CD8-positive, alpha-beta memory T cell (primary cell): ENCODE measurements around the gene PRUNE2. TPM values are rescaled to one million over a fixed set of nuclear protein-coding genes. Genes with fewer than 3 reads are reported as not detected.

Experiments used
- CTCF ChIA-PET: fragments of 350-600 bp; sonication (Branson Sonifier 250); formaldehyde crosslinking; loops from one replicate; lab custom pipeline; 2021; ENCODE audit warnings: antibody characterized with exemption; lab: Charles Lee
- POLR2A ChIA-PET: fragments of 350-600 bp; sonication (Branson Sonifier 250); formaldehyde crosslinking; loops from one replicate; lab custom pipeline; 2021; ENCODE audit warnings: antibody characterized with exemption; lab: Charles Lee
- DNase-seq, 5 donors: peaks; one replicate each; pipeline versions ENCODE4 v3.0.0 to v3.0.0-alpha.2; 2020 to 2022; ENCODE audit warnings: mixed read lengths in 1 of 5
- H3K27ac ChIP-seq: one replicate; pipeline ENCODE4 v1.7.0; 2013; ENCODE audit warnings: low read depth, mild to moderate bottlenecking, low read length, moderate library complexity
- H3K27me3 ChIP-seq: 2 replicates; pipeline ENCODE4 v1.7.0; 2013; ENCODE audit warnings: low read length, mild to moderate bottlenecking; ENCODE audit not compliant: insufficient read depth, poor library complexity, severe bottlenecking
- H3K36me3 ChIP-seq: 2 replicates; pipeline ENCODE4 v1.7.0; 2013; ENCODE audit warnings: mild to moderate bottlenecking, low read length, moderate library complexity; ENCODE audit not compliant: insufficient read depth
- H3K4me1 ChIP-seq: 2 replicates; pipeline ENCODE4 v1.7.0; 2013; ENCODE audit warnings: mild to moderate bottlenecking, low read length, moderate library complexity; ENCODE audit not compliant: insufficient read depth
- H3K4me3 ChIP-seq: 2 replicates; pipeline ENCODE4 v1.7.0; 2013; ENCODE audit warnings: mild to moderate bottlenecking, low read length
- H3K9me3 ChIP-seq: 2 replicates; pipeline ENCODE4 v1.7.0; 2013; ENCODE audit warnings: mild to moderate bottlenecking, low read length
- H3K27ac Mint-ChIP-seq, 8 donors: one replicate each; pipeline ENCODE4 v1.8.0; 2020 to 2021; ENCODE audit warnings: mixed read lengths in 8 of 8, mild to moderate bottlenecking in 6 of 8, inconsistent platforms in 3 of 8, moderate library complexity in 3 of 8
- H3K27me3 Mint-ChIP-seq, 2 donors: one replicate each; pipeline ENCODE4 v1.8.0; 2020 to 2021; ENCODE audit warnings: mixed read lengths in 2 of 2, mild to moderate bottlenecking in 1 of 2, moderate library complexity in 1 of 2
- H3K36me3 Mint-ChIP-seq, 3 donors: one replicate each; pipeline ENCODE4 v1.8.0; 2020 to 2021; ENCODE audit warnings: mixed read lengths in 3 of 3, inconsistent platforms in 1 of 3, mild to moderate bottlenecking in 1 of 3
- H3K4me1 Mint-ChIP-seq, 3 donors: one replicate each; pipeline ENCODE4 v1.8.0; 2020 to 2021; ENCODE audit warnings: mixed read lengths in 3 of 3, inconsistent platforms in 1 of 3, mild to moderate bottlenecking in 1 of 3
- H3K4me3 Mint-ChIP-seq, 7 donors: one replicate each; pipeline ENCODE4 v1.8.0; 2020 to 2021; ENCODE audit warnings: mixed read lengths in 7 of 7, mild to moderate bottlenecking in 6 of 7, moderate library complexity in 4 of 7, inconsistent platforms in 2 of 7
- H3K9me3 Mint-ChIP-seq, 5 donors: one replicate each; pipeline ENCODE4 v1.8.0; 2020 to 2022; ENCODE audit warnings: mixed read lengths in 5 of 5, mild to moderate bottlenecking in 3 of 5, moderate library complexity in 2 of 5, inconsistent platforms in 1 of 5
- polyA plus RNA-seq: library from polyadenylated mRNA; unstranded; fragments of 300-500 nt; fragmentation: Illumina TruSeq; gene quantifications from one replicate; pipeline ENCODE4 v1.2.3, GENCODE V29; 2021
- total RNA-seq, 2 experiments: library from RNA; stranded (reverse); gene quantifications; one replicate each; pipeline ENCODE4 v1.2.3, GENCODE V29; 2021

PRUNE2 gene
- total and polyA plus RNA-seq, 3 experiments from 2014 or later, result 0.21 to 0.53 (median 0.48) TPM

- Mint-ChIP-seq H3K27ac (peak overlapping the region in 1 of 8 donors; percentile 93), H3K9me3 (no peaks in the 10 kb centered on the region), H3K4me3 (no peak overlapping the region), H3K4me1 (peaks cover 8 to 10% (median 8%) of the 10 kb centered on the region in 3 donors), H3K27me3 (peaks cover 0 to 2% of the 10 kb centered on the region in 2 donors), H3K36me3 (no peaks in the 10 kb centered on the region)
- ChIA-PET POLR2A (interaction anchor here (0.7 kb wide), 1 partner anchor 9 kb away, joined by 5 read pairs; no protein-coding TSS in a partner anchor), CTCF (no interaction called here)
- Histone ChIP-seq H3K4me3 (no peak overlapping the region), H3K27ac (no peak overlapping the region), H3K4me1 (no peaks in the 10 kb centered on the region), H3K9me3 (no peaks in the 10 kb centered on the region), H3K36me3 (no peaks in the 10 kb centered on the region), H3K27me3 (no peaks in the 10 kb centered on the region)
- no peak for DNase-seq
Observed at GRCh38 chr9:76629205-76629990, 276.5 kb downstream of the PRUNE2 start.

GRCh38 chr9:76628155-76628554 lies 277.8 kb downstream of the PRUNE2 start:
- POLR2A ChIA-PET, result no interaction called here
- H3K4me3 Mint-ChIP-seq, result no peak overlapping the region

GRCh38 chr9:76626980-76627379 lies 278.9 kb downstream of the PRUNE2 start:
- H3K27ac ChIP-seq, result no peak overlapping the region
- no peak overlapping the region for H3K27ac Mint-ChIP-seq
- no peaks in the 10 kb centered on the region for H3K36me3 Mint-ChIP-seq
- no peaks in the 10 kb centered on the region for H3K4me1 ChIP-seq
- ChIA-PET POLR2A (no interaction called here), CTCF (no interaction called here)
- no peaks in the 10 kb centered on the region for H3K9me3 Mint-ChIP-seq
- no peaks in the 10 kb centered on the region for H3K27me3 ChIP-seq
- no peaks in the 10 kb centered on the region for H3K36me3 ChIP-seq
- no peak overlapping the region for H3K4me3 Mint-ChIP-seq
- peaks cover 2 to 7% of the 10 kb centered on the region in 2 donors for H3K27me3 Mint-ChIP-seq
- peaks cover 8 to 10% (median 8%) of the 10 kb centered on the region in 3 donors for H3K4me1 Mint-ChIP-seq
- DNase-seq, result no peak
- H3K9me3 ChIP-seq, result no peaks in the 10 kb centered on the region
- no peak overlapping the region for H3K4me3 ChIP-seq

More at GRCh38 chr9:76628155-76628554, 277.8 kb downstream of the PRUNE2 start:
- no peak for DNase-seq
- H3K36me3 Mint-ChIP-seq, result no peaks in the 10 kb centered on the region
- H3K36me3 ChIP-seq, result no peaks in the 10 kb centered on the region
- H3K4me1 ChIP-seq, result no peaks in the 10 kb centered on the region
- CTCF ChIA-PET, result no interaction called here
- no peak overlapping the region for H3K27ac ChIP-seq
- no peaks in the 10 kb centered on the region for H3K27me3 ChIP-seq
- H3K27me3 Mint-ChIP-seq, result peaks cover 2 to 7% of the 10 kb centered on the region in 2 donors
- peaks cover 8 to 10% (median 8%) of the 10 kb centered on the region in 3 donors for H3K4me1 Mint-ChIP-seq
- H3K27ac Mint-ChIP-seq, result no peak overlapping the region
- H3K9me3 ChIP-seq, result no peaks in the 10 kb centered on the region
- no peaks in the 10 kb centered on the region for H3K9me3 Mint-ChIP-seq
- H3K4me3 ChIP-seq, result no peak overlapping the region

- Mint-ChIP-seq H3K27me3 (peaks cover 0 to 7% of the 10 kb centered on the region in 2 donors), H3K36me3 (no peaks in the 10 kb centered on the region), H3K4me1 (peaks cover 8 to 10% (median 9%) of the 10 kb centered on the region in 3 donors), H3K27ac (no peak overlapping the region), H3K4me3 (no peak overlapping the region), H3K9me3 (no peaks in the 10 kb centered on the region)
- Histone ChIP-seq H3K4me3 (no peak overlapping the region), H3K4me1 (no peaks in the 10 kb centered on the region), H3K27me3 (no peaks in the 10 kb centered on the region), H3K27ac (no peak overlapping the region), H3K9me3 (no peaks in the 10 kb centered on the region), H3K36me3 (no peaks in the 10 kb centered on the region)
- ChIA-PET POLR2A (no interaction called here), CTCF (no interaction called here)
- DNase-seq, result no peak
Observed at GRCh38 chr9:76626141-76626540, 279.8 kb downstream of the PRUNE2 start.

GRCh38 chr9:76624391-76625048 lies 281.4 kb downstream of the PRUNE2 start:
- no peak for DNase-seq
- Histone ChIP-seq H3K27me3 (no peaks in the 10 kb centered on the region), H3K36me3 (no peaks in the 10 kb centered on the region), H3K9me3 (no peaks in the 10 kb centered on the region), H3K27ac (no peak overlapping the region), H3K4me3 (no peak overlapping the region), H3K4me1 (no peaks in the 10 kb centered on the region)
- no peaks in the 10 kb centered on the region for H3K36me3 Mint-ChIP-seq
- POLR2A ChIA-PET, result no interaction called here
- H3K27ac Mint-ChIP-seq, result no peak overlapping the region
- peaks cover under 1 to 9% (median 7%) of the 10 kb centered on the region in 3 donors for H3K4me1 Mint-ChIP-seq
- H3K27me3 Mint-ChIP-seq, result peaks cover 2 to 7% of the 10 kb centered on the region in 2 donors
- no peaks in the 10 kb centered on the region for H3K9me3 Mint-ChIP-seq
- CTCF ChIA-PET, result no interaction called here
- H3K4me3 Mint-ChIP-seq, result no peak overlapping the region

- no peak overlapping the region for H3K4me3 Mint-ChIP-seq
- Histone ChIP-seq H3K4me1 (no peaks in the 10 kb centered on the region), H3K36me3 (no peaks in the 10 kb centered on the region), H3K9me3 (no peaks in the 10 kb centered on the region), H3K27ac (no peak overlapping the region), H3K27me3 (no peaks in the 10 kb centered on the region), H3K4me3 (no peak overlapping the region)
- H3K36me3 Mint-ChIP-seq, result no peaks in the 10 kb centered on the region
- POLR2A ChIA-PET, result interaction anchor here (1.0 kb wide), 1 partner anchor 8 kb away, joined by 5 read pairs; no protein-coding TSS in a partner anchor
- peaks cover 4 to 16% of the 10 kb centered on the region in 2 donors for H3K27me3 Mint-ChIP-seq
- H3K4me1 Mint-ChIP-seq, result peaks cover 0 to 7% (median 5%) of the 10 kb centered on the region in 3 donors
- H3K27ac Mint-ChIP-seq, result peak overlapping the region in 1 of 8 donors; percentile 1
- H3K9me3 Mint-ChIP-seq, result no peaks in the 10 kb centered on the region
- no peak for DNase-seq
- CTCF ChIA-PET, result no interaction called here
Observed at GRCh38 chr9:76620996-76621395, 284.9 kb downstream of the PRUNE2 start.

- no peaks in the 10 kb centered on the region for H3K36me3 Mint-ChIP-seq
- no peak overlapping the region for H3K27ac Mint-ChIP-seq
- no peaks in the 10 kb centered on the region for H3K4me1 ChIP-seq
- ChIA-PET CTCF (interaction anchor here (0.6 kb wide), 1 partner anchor 20 kb away, joined by 3 read pairs; no protein-coding TSS in a partner anchor), POLR2A (interaction anchor here (1.0 kb wide), 1 partner anchor 9 kb away, joined by 5 read pairs; no protein-coding TSS in a partner anchor)
- no peak overlapping the region for H3K27ac ChIP-seq
- H3K36me3 ChIP-seq, result no peaks in the 10 kb centered on the region
- H3K9me3 Mint-ChIP-seq, result no peaks in the 10 kb centered on the region
- peaks cover 0 to 7% (median 5%) of the 10 kb centered on the region in 3 donors for H3K4me1 Mint-ChIP-seq
- H3K27me3 Mint-ChIP-seq, result peaks cover 4 to 18% of the 10 kb centered on the region in 2 donors
- no peak for DNase-seq
- no peak overlapping the region for H3K4me3 Mint-ChIP-seq
- H3K27me3 ChIP-seq, result no peaks in the 10 kb centered on the region
- no peak overlapping the region for H3K4me3 ChIP-seq
- H3K9me3 ChIP-seq, result no peaks in the 10 kb centered on the region
Observed at GRCh38 chr9:76620581-76620980, 285.3 kb downstream of the PRUNE2 start.

- Mint-ChIP-seq H3K27me3 (peaks cover 4 to 24% of the 10 kb centered on the region in 2 donors), H3K36me3 (no peaks in the 10 kb centered on the region), H3K9me3 (no peaks in the 10 kb centered on the region), H3K27ac (peak overlapping the region in 1 of 8 donors; percentile 66), H3K4me3 (no peak overlapping the region), H3K4me1 (peaks cover 3 to 12% (median 10%) of the 10 kb centered on the region in 3 donors)
- H3K27me3 ChIP-seq, result no peaks in the 10 kb centered on the region
- H3K27ac ChIP-seq, result no peak overlapping the region
- H3K36me3 ChIP-seq, result no peaks in the 10 kb centered on the region
- CTCF ChIA-PET, result interaction anchor here (1.2 kb wide), 1 partner anchor 15 kb away, joined by 3 read pairs; no protein-coding TSS in a partner anchor
- H3K9me3 ChIP-seq, result no peaks in the 10 kb centered on the region
- POLR2A ChIA-PET, result no interaction called here
- no peaks in the 10 kb centered on the region for H3K4me1 ChIP-seq
- no peak overlapping the region for H3K4me3 ChIP-seq
- DNase-seq, result no peak
Observed at GRCh38 chr9:76619640-76620039, 286.3 kb downstream of the PRUNE2 start.
